Measurements from ENCODE around the gene BUD13. TPM values are rescaled to one million over a fixed set of nuclear protein-coding genes. Genes with fewer than 3 reads are reported as not detected.

The BUD13 gene
- total and polyA plus RNA-seq, 4 donors: 10.0 to 14.9 (median 13.3) TPM

GRCh38 chr11:116788975-116789374 lies 16.2 kb upstream of the BUD13 start:
- Histone ChIP-seq H3K36me3 (ENCODE audit: control insufficient read depth in 4 of 4, insufficient read depth in 4 of 4, low read length in 4 of 4) (peaks cover 12 to 27% (median 21%) of the 10 kb centered on the region in 4 donors), H3K4me1 (ENCODE audit: control insufficient read depth in 5 of 5, insufficient read depth in 5 of 5, low read length in 5 of 5) (peaks cover 5 to 30% (median 9%) of the 10 kb centered on the region in 5 donors), H3K9ac (ENCODE audit: insufficient read depth in 1 of 2, low read length in 2 of 2) (no peak overlapping the region), H3K27me3 (ENCODE audit: control insufficient read depth in 3 of 3, insufficient read depth in 3 of 3, low read length in 2 of 3) (no peaks in the 10 kb centered on the region), H3K9me3 (ENCODE audit: control insufficient read depth in 4 of 4, insufficient read depth in 3 of 4, low read length in 3 of 4) (no peaks in the 10 kb centered on the region), H3K27ac (ENCODE audit: low read depth in 1 of 2, low read length in 1 of 2) (no peak overlapping the region), H3K4me3 (no peak overlapping the region)
- WGBS, 2 donors: 95 to 98% methylated on average over 4 of the region's 4 CpGs
- TF ChIP-seq CTCF (IDR thresholded peaks at IDR 0.05; ENCODE audit: control extremely low read depth, extremely low read depth): no peak
- DNase-seq: no peak
- no peak for ATAC-seq (ENCODE audit: insufficient read depth, low FRiP score)

GRCh38 chr11:116788534-116788933 lies 15.7 kb upstream of the BUD13 start:
- Histone ChIP-seq H3K27me3 (ENCODE audit: control insufficient read depth in 3 of 3, insufficient read depth in 3 of 3, low read length in 2 of 3) (no peaks in the 10 kb centered on the region), H3K36me3 (ENCODE audit: control insufficient read depth in 4 of 4, insufficient read depth in 4 of 4, low read length in 4 of 4) (peaks cover 13 to 30% (median 21%) of the 10 kb centered on the region in 4 donors), H3K9me3 (ENCODE audit: control insufficient read depth in 4 of 4, insufficient read depth in 3 of 4, low read length in 3 of 4) (no peaks in the 10 kb centered on the region), H3K9ac (ENCODE audit: insufficient read depth in 1 of 2, low read length in 2 of 2) (peak overlapping the region; percentile 78 to 88), H3K27ac (ENCODE audit: low read depth in 1 of 2, low read length in 1 of 2) (peak overlapping the region; percentile 68 to 82), H3K4me3 (peak overlapping the region; percentile 82), H3K4me1 (ENCODE audit: control insufficient read depth in 5 of 5, insufficient read depth in 5 of 5, low read length in 5 of 5) (peaks cover 5 to 30% (median 9%) of the 10 kb centered on the region in 5 donors)
- 55 to 59% methylated on average over 4 of the region's 4 CpGs for WGBS, 2 donors
- ATAC-seq (ENCODE audit: insufficient read depth, low FRiP score) (no peak), DNase-seq (no peak)
- no peak for TF ChIP-seq CTCF (IDR thresholded peaks at IDR 0.05; ENCODE audit: control extremely low read depth, extremely low read depth)

- ATAC-seq (ENCODE audit: insufficient read depth, low FRiP score): peak; percentile 88
- Histone ChIP-seq H3K9me3 (ENCODE audit: control insufficient read depth in 4 of 4, insufficient read depth in 3 of 4, low read length in 3 of 4) (no peaks in the 10 kb centered on the region), H3K27me3 (ENCODE audit: control insufficient read depth in 3 of 3, insufficient read depth in 3 of 3, low read length in 2 of 3) (no peaks in the 10 kb centered on the region), H3K36me3 (ENCODE audit: control insufficient read depth in 4 of 4, insufficient read depth in 4 of 4, low read length in 4 of 4) (peaks cover 17 to 36% (median 27%) of the 10 kb centered on the region in 4 donors), H3K27ac (ENCODE audit: low read depth in 1 of 2, low read length in 1 of 2) (peak within 1 kb of the TSS; percentile 68 to 82), H3K9ac (ENCODE audit: insufficient read depth in 1 of 2, low read length in 2 of 2) (peak within 1 kb of the TSS; percentile 78 to 88), H3K4me3 (peak within 1 kb of the TSS; percentile 82), H3K4me1 (ENCODE audit: control insufficient read depth in 5 of 5, insufficient read depth in 5 of 5, low read length in 5 of 5) (peaks cover 5 to 30% (median 9%) of the 10 kb centered on the region in 5 donors)
- TF ChIP-seq CTCF (IDR thresholded peaks at IDR 0.05; ENCODE audit: control extremely low read depth, extremely low read depth): no peak
- WGBS, 2 donors: 1% methylated on average over 56 of the region's 56 CpGs
- peak; percentile 83 to 88 (median 88) for DNase-seq
Observed at GRCh38 chr11:116787786-116788486, 15.1 kb upstream of the BUD13 start, which contains the start of gene ZPR1. TSS of gene ZPR1 (minus strand) at chr11:116788023. CDS start at chr11:116787990, 33 bp downstream.
